GM23248 (cell line): Measurements from ENCODE around the gene SLC5A3.

Source experiments
- EZH2 ChIP-seq: fragments of 200-600 bp; sonication (generic); IDR thresholded peaks from 2 replicates; pipeline ENCODE4 v1.6.1; 2018; ENCODE audit warnings: antibody characterized with exemption, mild to moderate bottlenecking; ENCODE audit not compliant: insufficient read depth, poor library complexity, severe bottlenecking
- EZH2phosphoT487 ChIP-seq: fragments of 200-600 bp; sonication (generic); IDR thresholded peaks from 2 replicates; pipeline ENCODE4 v1.6.1; 2018; ENCODE audit warnings: antibody characterized with exemption, moderate library complexity, mild to moderate bottlenecking, low read depth; ENCODE audit not compliant: insufficient read depth

- no peak for TF ChIP-seq EZH2phosphoT487
- no peak for TF ChIP-seq EZH2
Measured at GRCh38 chr21:34035619-34036354, 37.6 kb upstream of the SLC5A3 start.
